HUES64 (cell line): ENCODE data around the gene PARD6B.
"Not testable (repeated sequence)": the region's sequence is repeated elsewhere in the genome, so short reads cannot be mapped to it uniquely, and the experiment has no call there.

ENCODE experiments used
- H3K27ac ChIP-seq: 2 replicates; pipeline ENCODE4 v1.7.0; 2013; ENCODE audit warnings: low read depth, low read length, inconsistent platforms
- H3K27me3 ChIP-seq: 2 replicates; pipeline ENCODE4 v1.6.1; 2013; ENCODE audit warnings: mild to moderate bottlenecking, low read length; ENCODE audit not compliant: insufficient read depth
- H3K36me3 ChIP-seq: 2 replicates; pipeline ENCODE4 v1.6.1; 2013; ENCODE audit warnings: mild to moderate bottlenecking, low read length; ENCODE audit not compliant: insufficient read depth
- H3K4me1 ChIP-seq: 2 replicates; pipeline ENCODE4 v1.6.1; 2013; ENCODE audit warnings: mild to moderate bottlenecking, low read length, moderate library complexity; ENCODE audit not compliant: insufficient read depth
- H3K4me3 ChIP-seq: 2 replicates; pipeline ENCODE4 v1.5.1; 2013; ENCODE audit warnings: mild to moderate bottlenecking, low read length, moderate library complexity
- H3K9ac ChIP-seq: 2 replicates; pipeline ENCODE4 v1.6.1; 2013; ENCODE audit warnings: mild to moderate bottlenecking, low read depth, low read length
- H3K9me3 ChIP-seq: 2 replicates; pipeline ENCODE4 v1.6.1; 2013; ENCODE audit warnings: low read depth, low read length; ENCODE audit not compliant: insufficient read depth
- WGBS: fragments of 150-250, 120-280 bp; methylation state at CpG from one replicate; pipeline ENCODE4 v1.1.7; 2013; ENCODE audit warnings: missing lambda C conversion rate; 5-methylcytosine and 5-hydroxymethylcytosine counted together

Gene PARD6B

GRCh38 chr20:50794846-50795634 lies 63.7 kb downstream of the PARD6B start, which contains the start of gene BCAS4:
Gene BCAS4 (plus strand): TSS chr20:50795061. CDS start chr20:50795084, 23 bp downstream.
- Histone ChIP-seq H3K9me3 (no peaks in the 10 kb centered on the region), H3K9ac (peak within 1 kb of the TSS; percentile 67), H3K27me3 (peaks cover 4% of the 10 kb centered on the region; the same call in 1 of the 2 replicates), H3K4me1 (peaks cover 12% of the 10 kb centered on the region), H3K36me3 (no peaks in the 10 kb centered on the region), H3K4me3 (peak within 1 kb of the TSS; percentile 79), H3K27ac (peak within 1 kb of the TSS; percentile 63; the same call in 1 of the 2 replicates)
- under 1% methylated on average over 92 of the region's 92 CpGs for WGBS

GRCh38 chr20:50797142-50797541 lies 65.8 kb downstream of the PARD6B start:
- Histone ChIP-seq H3K4me3 (no peak overlapping the region), H3K4me1 (peaks cover 8% of the 10 kb centered on the region), H3K27ac (no peak overlapping the region), H3K36me3 (no peaks in the 10 kb centered on the region), H3K9ac (no peak overlapping the region), H3K9me3 (no peaks in the 10 kb centered on the region), H3K27me3 (peaks cover 4% of the 10 kb centered on the region; the same call in 1 of the 2 replicates)
- WGBS = 98% methylated on average over 3 of the region's 4 CpGs

- H3K9ac ChIP-seq = no peak overlapping the region
- no peak overlapping the region for H3K4me3 ChIP-seq
- no peaks in the 10 kb centered on the region for H3K9me3 ChIP-seq
- peaks cover 4% of the 10 kb centered on the region; the same call in 1 of the 2 replicates for H3K27me3 ChIP-seq
- WGBS = 95% methylated on average over 7 of the region's 7 CpGs
- no peak overlapping the region for H3K27ac ChIP-seq
- H3K4me1 ChIP-seq = peaks cover 10% of the 10 kb centered on the region
- H3K36me3 ChIP-seq = no peaks in the 10 kb centered on the region
Measured at GRCh38 chr20:50798650-50799049, 67.3 kb downstream of the PARD6B start.

- Histone ChIP-seq H3K9ac (no peak overlapping the region), H3K4me3 (no peak overlapping the region), H3K27me3 (peaks cover 4% of the 10 kb centered on the region; the same call in 1 of the 2 replicates), H3K27ac (no peak overlapping the region), H3K4me1 (peaks cover 11% of the 10 kb centered on the region), H3K36me3 (no peaks in the 10 kb centered on the region), H3K9me3 (no peaks in the 10 kb centered on the region)
- 92% methylated on average over 12 of the region's 13 CpGs for WGBS
Measured at GRCh38 chr20:50799176-50799889, 68.0 kb downstream of the PARD6B start.

GRCh38 chr20:50799890-50800550 lies 68.6 kb downstream of the PARD6B start:
- no peak overlapping the region for H3K27ac ChIP-seq
- peaks cover 11% of the 10 kb centered on the region for H3K4me1 ChIP-seq
- H3K36me3 ChIP-seq = no peaks in the 10 kb centered on the region
- H3K4me3 ChIP-seq = no peak overlapping the region
- WGBS = 92% methylated on average over 8 of the region's 8 CpGs
- H3K27me3 ChIP-seq = peaks cover 4% of the 10 kb centered on the region; the same call in 1 of the 2 replicates
- no peaks in the 10 kb centered on the region for H3K9me3 ChIP-seq
- no peak overlapping the region for H3K9ac ChIP-seq

GRCh38 chr20:50800986-50801746 lies 69.8 kb downstream of the PARD6B start:
- not testable (repeated sequence) for H3K27me3 ChIP-seq, H3K4me3 ChIP-seq, H3K36me3 ChIP-seq, H3K9me3 ChIP-seq, H3K4me1 ChIP-seq, H3K27ac ChIP-seq, H3K9ac ChIP-seq
- WGBS = 86% methylated on average over 13 of the region's 13 CpGs

- Histone ChIP-seq H3K9ac (no peak overlapping the region), H3K27me3 (no peaks in the 10 kb centered on the region), H3K9me3 (no peaks in the 10 kb centered on the region), H3K4me1 (peaks cover 7% of the 10 kb centered on the region; the same call in 1 of the 2 replicates), H3K27ac (no peak overlapping the region), H3K4me3 (no peak overlapping the region), H3K36me3 (no peaks in the 10 kb centered on the region)
- WGBS = 93% methylated on average over 5 of the region's 5 CpGs
Measured at GRCh38 chr20:50801747-50802125, 70.4 kb downstream of the PARD6B start.

GRCh38 chr20:50802289-50802688 lies 70.9 kb downstream of the PARD6B start:
- H3K9me3 ChIP-seq = no peaks in the 10 kb centered on the region
- no peaks in the 10 kb centered on the region for H3K36me3 ChIP-seq
- no peaks in the 10 kb centered on the region for H3K27me3 ChIP-seq
- H3K4me1 ChIP-seq = peaks cover 7% of the 10 kb centered on the region; the same call in 1 of the 2 replicates
- H3K9ac ChIP-seq = no peak overlapping the region
- 95% methylated on average over 8 of the region's 8 CpGs for WGBS
- H3K27ac ChIP-seq = no peak overlapping the region
- no peak overlapping the region for H3K4me3 ChIP-seq

- Histone ChIP-seq H3K4me3 (no peak overlapping the region), H3K4me1 (peaks cover 7% of the 10 kb centered on the region; the same call in 1 of the 2 replicates), H3K9me3 (no peaks in the 10 kb centered on the region), H3K27me3 (no peaks in the 10 kb centered on the region), H3K27ac (no peak overlapping the region), H3K9ac (no peak overlapping the region), H3K36me3 (no peaks in the 10 kb centered on the region)
- 80% methylated on average over 10 of the region's 11 CpGs for WGBS
Measured at GRCh38 chr20:50804437-50805348, 73.3 kb downstream of the PARD6B start.

- Histone ChIP-seq H3K27ac (no peak overlapping the region), H3K4me1 (peaks cover 3% of the 10 kb centered on the region; the same call in 1 of the 2 replicates), H3K9me3 (no peaks in the 10 kb centered on the region), H3K36me3 (no peaks in the 10 kb centered on the region), H3K9ac (no peak overlapping the region), H3K4me3 (no peak overlapping the region), H3K27me3 (no peaks in the 10 kb centered on the region)
- WGBS = 92% methylated on average over 1 of the region's 1 CpG
Measured at GRCh38 chr20:50805349-50805684, 73.9 kb downstream of the PARD6B start.
